Esophagus muscularis mucosa (tissue), 4 donors: ENCODE measurements around the gene AUTS2.

Experiments
- EP300 ChIP-seq: sonication (generic); formaldehyde crosslinking; IDR thresholded peaks from one replicate; pipeline ENCODE4 v1.6.1; 2017; ENCODE audit warnings: antibody characterized with exemption
- POLR2A ChIP-seq: fragments of 450-650 bp; IDR thresholded peaks from one replicate; pipeline ENCODE4 v1.6.1; 2017; ENCODE audit warnings: antibody characterized with exemption, moderate library complexity, mild to moderate bottlenecking, low read depth
- POLR2AphosphoS5 ChIP-seq, 2 donors: sonication (generic); formaldehyde crosslinking; IDR thresholded peaks; one replicate each; pipeline ENCODE4 v1.6.1; 2017; ENCODE audit warnings: antibody characterized with exemption in 2 of 2
- TF ChIP-seq, protein P1 (sequence below), 3 experiments: fragments of 200-600 bp in 2 of 3; fragments of 450-650 bp in 1 of 3; sonication (generic) in 2 of 3; IDR thresholded peaks; one replicate each; pipeline ENCODE4 v1.5.1; 2017 to 2019; ENCODE audit warnings: antibody characterized with exemption in 3 of 3, mild to moderate bottlenecking in 2 of 3, moderate library complexity in 1 of 3

DNA sequence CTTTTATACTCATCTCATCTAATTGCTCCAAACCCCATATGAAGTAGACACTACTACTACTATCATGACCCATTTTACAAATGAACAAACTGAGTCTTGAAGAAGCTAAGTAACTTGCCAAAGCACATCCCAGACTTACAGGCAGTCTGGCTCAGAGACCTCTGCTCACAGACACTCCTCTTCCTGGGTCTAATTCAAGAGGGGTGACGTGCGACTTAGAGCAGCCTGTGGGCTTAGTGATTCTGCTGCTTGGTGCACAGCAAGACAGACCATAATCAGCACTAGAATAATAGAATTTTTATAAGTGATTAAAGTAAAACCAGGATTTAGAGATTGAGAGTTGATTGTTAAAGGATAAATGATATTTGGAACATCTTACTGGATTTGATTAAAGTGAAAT lies 750.8 kb downstream of the AUTS2 start:
- TF ChIP-seq POLR2AphosphoS5 (IDR thresholded peaks at IDR 0.05) (no peak), POLR2A (no peak), EP300 (no peak)
- TF ChIP-seq, protein P1, sequence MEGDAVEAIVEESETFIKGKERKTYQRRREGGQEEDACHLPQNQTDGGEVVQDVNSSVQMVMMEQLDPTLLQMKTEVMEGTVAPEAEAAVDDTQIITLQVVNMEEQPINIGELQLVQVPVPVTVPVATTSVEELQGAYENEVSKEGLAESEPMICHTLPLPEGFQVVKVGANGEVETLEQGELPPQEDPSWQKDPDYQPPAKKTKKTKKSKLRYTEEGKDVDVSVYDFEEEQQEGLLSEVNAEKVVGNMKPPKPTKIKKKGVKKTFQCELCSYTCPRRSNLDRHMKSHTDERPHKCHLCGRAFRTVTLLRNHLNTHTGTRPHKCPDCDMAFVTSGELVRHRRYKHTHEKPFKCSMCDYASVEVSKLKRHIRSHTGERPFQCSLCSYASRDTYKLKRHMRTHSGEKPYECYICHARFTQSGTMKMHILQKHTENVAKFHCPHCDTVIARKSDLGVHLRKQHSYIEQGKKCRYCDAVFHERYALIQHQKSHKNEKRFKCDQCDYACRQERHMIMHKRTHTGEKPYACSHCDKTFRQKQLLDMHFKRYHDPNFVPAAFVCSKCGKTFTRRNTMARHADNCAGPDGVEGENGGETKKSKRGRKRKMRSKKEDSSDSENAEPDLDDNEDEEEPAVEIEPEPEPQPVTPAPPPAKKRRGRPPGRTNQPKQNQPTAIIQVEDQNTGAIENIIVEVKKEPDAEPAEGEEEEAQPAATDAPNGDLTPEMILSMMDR (IDR thresholded peaks at IDR 0.05), result no peak
